Thoracic aorta (tissue), 2 donors: ENCODE measurements around the gene TEX28. TPM values are rescaled to one million over a fixed set of nuclear protein-coding genes. Genes with fewer than 3 reads are reported as not detected.
"Not testable (repeated sequence)": the region's sequence is repeated elsewhere in the genome, so short reads cannot be mapped to it uniquely, and the experiment has no call there.

Experiments used
- ATAC-seq: fragments of 150-250 bp; one replicate; pipeline ENCODE4 v1.8.0; 2017; ENCODE audit warnings: low read depth; ENCODE audit not compliant: insufficient number of reproducible peaks, low FRiP score
- DNase-seq: peaks from one replicate; pipeline ENCODE4 v3.0.0-alpha.2; 2020; ENCODE audit warnings: low spot score
- H3K27ac ChIP-seq, 2 donors: fragments of 200-600 bp; sonication (generic); 1 replicate in 1 of 2; 2 replicates in 1 of 2; pipeline ENCODE4 v1.5.1; 2016; ENCODE audit warnings: mild to moderate bottlenecking in 2 of 2, moderate library complexity in 2 of 2
- H3K27me3 ChIP-seq: fragments of 200-600 bp; sonication (generic); replicated peaks from 2 replicates; pipeline ENCODE4 v1.6.0; 2016; ENCODE audit warnings: mild to moderate bottlenecking; ENCODE audit not compliant: insufficient read depth
- H3K36me3 ChIP-seq: fragments of 200-600 bp; sonication (generic); one replicate; pipeline ENCODE4 v1.5.1; 2016
- H3K4me1 ChIP-seq, 2 donors: fragments of 200-600 bp; sonication (generic); 1 replicate in 1 of 2; 2 replicates in 1 of 2; pipeline versions ENCODE4 v1.5.1 to v1.6.0; 2016; ENCODE audit warnings: low read depth in 2 of 2, mild to moderate bottlenecking in 1 of 2; ENCODE audit not compliant: control insufficient read depth in 1 of 2
- H3K4me3 ChIP-seq: fragments of 200-600 bp; sonication (generic); 2 replicates; pipeline ENCODE4 v1.5.1; 2016; ENCODE audit warnings: mild to moderate bottlenecking
- H3K9me3 ChIP-seq: fragments of 200-600 bp; sonication (generic); 2 replicates; pipeline ENCODE4 v1.5.1; 2016
- total RNA-seq, 2 donors: library from RNA; depleted of rRNA; stranded (reverse); fragments of >200 nt; gene quantifications; one replicate each; pipeline versions ENCODE4 v1.1.0 to v1.2.3, GENCODE V29; 2016

TEX28 gene
- total RNA-seq, 2 donors from 2014 or later, result not detected

- DNase-seq, ATAC-seq, H3K36me3 ChIP-seq, H3K4me1 ChIP-seq, H3K27me3 ChIP-seq, H3K9me3 ChIP-seq, H3K27ac ChIP-seq, H3K4me3 ChIP-seq: not testable (repeated sequence)
Measured at GRCh38 chrX:154239982-154240503, 54.9 kb downstream of the TEX28 start.

GRCh38 chrX:154238939-154239559 is 55.9 kb downstream of the TEX28 start:
- not testable (repeated sequence) for DNase-seq, H3K4me3 ChIP-seq, H3K4me1 ChIP-seq, H3K9me3 ChIP-seq, ATAC-seq, H3K27me3 ChIP-seq, H3K36me3 ChIP-seq, H3K27ac ChIP-seq

- not testable (repeated sequence) for H3K4me3 ChIP-seq, DNase-seq, H3K4me1 ChIP-seq, H3K27me3 ChIP-seq, H3K36me3 ChIP-seq, H3K9me3 ChIP-seq, H3K27ac ChIP-seq, ATAC-seq
Measured at GRCh38 chrX:154233620-154234019, 61.3 kb downstream of the TEX28 start.

- not testable (repeated sequence) for H3K27ac ChIP-seq, ATAC-seq, H3K4me3 ChIP-seq, H3K9me3 ChIP-seq, H3K27me3 ChIP-seq, H3K4me1 ChIP-seq, DNase-seq, H3K36me3 ChIP-seq
Measured at GRCh38 chrX:154231443-154231842, 63.5 kb downstream of the TEX28 start.

GRCh38 chrX:154226706-154227105 is 68.2 kb downstream of the TEX28 start:
- not testable (repeated sequence) for H3K4me1 ChIP-seq, H3K9me3 ChIP-seq, DNase-seq, H3K27ac ChIP-seq, H3K27me3 ChIP-seq, H3K36me3 ChIP-seq, ATAC-seq, H3K4me3 ChIP-seq

- not testable (repeated sequence) for H3K27me3 ChIP-seq, H3K36me3 ChIP-seq, H3K27ac ChIP-seq, H3K4me3 ChIP-seq, ATAC-seq, H3K9me3 ChIP-seq, H3K4me1 ChIP-seq, DNase-seq
Measured at GRCh38 chrX:154225292-154225691, 69.6 kb downstream of the TEX28 start.

Other genes with a start within 250 kb of the TEX28 start
- gene MECP2, start 197.4 kb downstream of the TEX28 start, total RNA-seq, result 100 to 1,000 TPM in 1 of 2 donors, 10 to 100 TPM in 1; 57.0 to 113 TPM
- gene OPN1LW, start 150.9 kb downstream of the TEX28 start, total RNA-seq, result not detected
- gene OPN1MW, start 112.5 kb downstream of the TEX28 start, total RNA-seq, result not detected
- not detected for gene OPN1MW2, start 75.4 kb downstream of the TEX28 start, total RNA-seq
- gene OPN1MW3, start 37.5 kb downstream of the TEX28 start, total RNA-seq, result not detected
- under 1 TPM in 1 of 2 donors, not detected in 1; 0.42 TPM for gene TKTL1, start 671 bp upstream of the TEX28 start, total RNA-seq
- over 10,000 TPM in 1 of 2 donors, 1,000 to 10,000 TPM in 1; 5,928 to 11,236 TPM for gene FLNA, start 79.5 kb upstream of the TEX28 start, total RNA-seq
- gene EMD, start 84.2 kb upstream of the TEX28 start, total RNA-seq, result 10 to 100 TPM; 43.8 to 74.2 TPM
- gene RPL10, start 103.3 kb upstream of the TEX28 start, total RNA-seq, result 1,000 to 10,000 TPM; 2,221 to 4,479 TPM
- 10 to 100 TPM; 39.9 to 41.8 TPM for gene DNASE1L1, start 114.1 kb upstream of the TEX28 start, total RNA-seq
- 10 to 100 TPM; 54.3 to 71.1 TPM for gene TAFAZZIN, start 116.4 kb upstream of the TEX28 start, total RNA-seq
- gene ATP6AP1, start 133.6 kb upstream of the TEX28 start, total RNA-seq, result 10 to 100 TPM; 40.8 to 75.7 TPM
- gene GDI1, start 142.0 kb upstream of the TEX28 start, total RNA-seq, result 100 to 1,000 TPM in 1 of 2 donors, 10 to 100 TPM in 1; 99.4 to 151 TPM
- 10 to 100 TPM; 52.8 to 63.4 TPM for gene FAM50A, start 149.0 kb upstream of the TEX28 start, total RNA-seq
- gene PLXNA3, start 163.2 kb upstream of the TEX28 start, total RNA-seq, result 10 to 100 TPM; 39.3 to 40.9 TPM
- 1 to 10 TPM; 2.1 to 8.9 TPM for gene LAGE3, start 184.2 kb upstream of the TEX28 start, total RNA-seq
- 10 to 100 TPM; 28.1 to 67.1 TPM for gene UBL4A, start 191.5 kb upstream of the TEX28 start, total RNA-seq
- 10 to 100 TPM; 26.7 to 55.5 TPM for gene SLC10A3, start 195.5 kb upstream of the TEX28 start, total RNA-seq
- gene FAM3A, start 221.1 kb upstream of the TEX28 start, total RNA-seq, result 10 to 100 TPM; 31.0 to 52.3 TPM